NCI-H774 (cell line): ENCODE measurements around the gene STOX1.
"Not testable (repeated sequence)": the region's sequence is repeated elsewhere in the genome, so short reads cannot be mapped to it uniquely, and the experiment has no call there.

Source experiments
- DNase-seq: peaks from one replicate; lab custom pipeline; 2025; lab: John Stamatoyannopoulos, UW

The STOX1 gene

GRCh38 chr10:68829952-68830351, 2.6 kb downstream of the STOX1 start:
- no peak for DNase-seq

- DNase-seq = no peak
Observed at GRCh38 chr10:68831961-68832455, 4.7 kb downstream of the STOX1 start.

- DNase-seq = no peak
Observed at GRCh38 chr10:68832601-68833000, 5.3 kb downstream of the STOX1 start.

- no peak for DNase-seq
Observed at GRCh38 chr10:68837626-68838322, 10.4 kb downstream of the STOX1 start.

GRCh38 chr10:68840650-68841049, 13.3 kb downstream of the STOX1 start:
- not testable (repeated sequence) for DNase-seq

GRCh38 chr10:68848281-68848680, 20.9 kb downstream of the STOX1 start:
- no peak for DNase-seq

- no peak for DNase-seq
Observed at GRCh38 chr10:68848806-68849205, 21.5 kb downstream of the STOX1 start.

- DNase-seq = no peak
Observed at GRCh38 chr10:68856352-68856751, 29.0 kb downstream of the STOX1 start.

- no peak for DNase-seq
Observed at GRCh38 chr10:68857005-68857404, 29.7 kb downstream of the STOX1 start.

- DNase-seq = no peak
Observed at GRCh38 chr10:68861253-68861652, 33.9 kb downstream of the STOX1 start.

GRCh38 chr10:68864611-68865010, 37.3 kb downstream of the STOX1 start:
- no peak for DNase-seq

- not testable (repeated sequence) for DNase-seq
Observed at GRCh38 chr10:68868173-68868572, 40.8 kb downstream of the STOX1 start.

GRCh38 chr10:68869623-68870022, 42.3 kb downstream of the STOX1 start:
- DNase-seq = no peak

- no peak for DNase-seq
Observed at GRCh38 chr10:68870061-68870460, 42.7 kb downstream of the STOX1 start.

- DNase-seq = no peak
Observed at GRCh38 chr10:68870545-68871104, 43.3 kb downstream of the STOX1 start.

GRCh38 chr10:68871105-68871711, 43.9 kb downstream of the STOX1 start:
- DNase-seq = no peak

GRCh38 chr10:68871731-68872342, 44.5 kb downstream of the STOX1 start:
- DNase-seq = peak; percentile 90

- peak; percentile 41 for DNase-seq
Observed at GRCh38 chr10:68876246-68877138, 49.2 kb downstream of the STOX1 start.

- DNase-seq = no peak
Observed at GRCh38 chr10:68877482-68878110, 50.3 kb downstream of the STOX1 start.

GRCh38 chr10:68878496-68878895, 51.2 kb downstream of the STOX1 start:
- DNase-seq = no peak

- no peak for DNase-seq
Observed at GRCh38 chr10:68879628-68880027, 52.3 kb downstream of the STOX1 start.
